Lower leg skin (tissue), 4 donors: ENCODE measurements around the gene CELA2B. TPM values are rescaled to one million over a fixed set of nuclear protein-coding genes. Genes with fewer than 3 reads are reported as not detected.
"Not testable (repeated sequence)": the region's sequence is repeated elsewhere in the genome, so short reads cannot be mapped to it uniquely, and the experiment has no call there.

Source experiments
- DNase-seq, 2 donors: peaks; one replicate each; pipeline ENCODE4 v3.0.0-alpha.2; 2019; ENCODE audit warnings: low spot score in 2 of 2
- H3K4me3 ChIP-seq: fragments of 200-600 bp; sonication (generic); 2 replicates; pipeline ENCODE4 v1.5.1; 2017; ENCODE audit warnings: mild to moderate bottlenecking, low read depth; ENCODE audit not compliant: poor library complexity, severe bottlenecking
- CTCF ChIP-seq, 3 donors: fragments of 450-650 bp; IDR thresholded peaks; one replicate each; pipeline ENCODE4 v1.5.1; 2016; ENCODE audit warnings: antibody characterized with exemption in 3 of 3, mild to moderate bottlenecking in 3 of 3, moderate library complexity in 2 of 3
- POLR2A ChIP-seq, 2 donors: fragments of 450-650 bp; IDR thresholded peaks; one replicate each; pipeline ENCODE4 v1.6.1; 2016 to 2017; ENCODE audit warnings: antibody characterized with exemption in 2 of 2, mild to moderate bottlenecking in 1 of 2, moderate library complexity in 1 of 2
- WGBS, 2 donors: methylation state at CpG; one replicate each; pipeline ENCODE4 v1.1.5; 2018; 5-methylcytosine and 5-hydroxymethylcytosine counted together
- intact Hi-C: fragments of 100-400 bp; cut with DNase I; formaldehyde crosslinking; loops from one replicate; pipeline ENCODE4 v1.15.0; 2023; ENCODE audit warnings: low total_unique reads
- total RNA-seq, 4 donors: library from RNA; depleted of rRNA; stranded (reverse); fragments of >200 nt; gene quantifications; one replicate each; pipeline ENCODE4 v1.1.0, GENCODE V29; 2016

Gene CELA2B
- total RNA-seq, 4 donors from 2014 or later = 0.49 TPM; not detected in 3

- H3K4me3 ChIP-seq = no peak overlapping the region
- intact Hi-C loops = no loop called here
- peak in 1 of 2 donors; percentile 62 for DNase-seq
- 98% methylated on average over 3 of the region's 3 CpGs for WGBS, 2 donors
- TF ChIP-seq CTCF (IDR thresholded peaks at IDR 0.05) = no peak
- TF ChIP-seq POLR2A (IDR thresholded peaks at IDR 0.05) = no peak
Observed at GRCh38 chr1:15519625-15520024, 43.7 kb downstream of the CELA2B start.

GRCh38 chr1:15521206-15521906 is 45.5 kb downstream of the CELA2B start:
- WGBS, 2 donors = 84 to 89% methylated on average over 17 of the region's 17 CpGs
- H3K4me3 ChIP-seq, intact Hi-C loops: not testable (repeated sequence)
- DNase-seq = peak in 1 of 2 donors; percentile 52

- intact Hi-C loops = no loop called here
- H3K4me3 ChIP-seq = no peak overlapping the region
- TF ChIP-seq POLR2A (IDR thresholded peaks at IDR 0.05) = no peak
- no peak for TF ChIP-seq CTCF (IDR thresholded peaks at IDR 0.05)
- 97 to 100% methylated on average over 4 of the region's 4 CpGs for WGBS, 2 donors
- DNase-seq = no peak
Observed at GRCh38 chr1:15522551-15522950, 46.6 kb downstream of the CELA2B start.

GRCh38 chr1:15523104-15524020 is 47.5 kb downstream of the CELA2B start:
- TF ChIP-seq POLR2A (IDR thresholded peaks at IDR 0.05) (no peak), CTCF (IDR thresholded peaks at IDR 0.05) (no peak)
- 44 to 47% methylated on average over 17 to 18 of the region's 18 CpGs for whole genome bisulfite sequencing, 2 donors
- H3K4me3 ChIP-seq = peak overlapping the region; percentile 52
- DNase-seq = no peak
- intact Hi-C loops = no loop called here

- DNase-seq = no peak
- TF ChIP-seq CTCF (IDR thresholded peaks at IDR 0.05) (no peak), POLR2A (IDR thresholded peaks at IDR 0.05) (no peak)
- H3K4me3 ChIP-seq = peak within 1 kb of the TSS; percentile 52
- intact Hi-C loops = no loop called here
- 0 to 1% methylated on average over 10 to 20 of the region's 27 CpGs for WGBS, 2 donors
Observed at GRCh38 chr1:15524021-15524282, 48.0 kb downstream of the CELA2B start, which contains the start of gene CASP9. TSS of gene CASP9 (minus strand) at chr1:15524215. CDS start at chr1:15524200, 15 bp downstream.
